GM18870 (cell line): ENCODE data around the gene FGF14.
"Not testable (repeated sequence)": the region's sequence is repeated elsewhere in the genome, so short reads cannot be mapped to it uniquely, and the experiment has no call there.

Source experiments
- ATAC-seq: cut with Tn5 transposase; IDR thresholded peaks from one replicate; pipeline ENCODE4 v1.9.1; 2021; ENCODE audit warnings: moderate library complexity; ENCODE audit not compliant: unreplicated experiment

Gene FGF14

GRCh38 chr13:101880581-101880980 lies 521.3 kb downstream of the FGF14 start:
- peak; percentile 62 for ATAC-seq

- ATAC-seq, result no peak
Observed at GRCh38 chr13:101876951-101877350, 524.9 kb downstream of the FGF14 start.

- ATAC-seq, result no peak
Observed at GRCh38 chr13:101875717-101876393, 526.0 kb downstream of the FGF14 start.

GRCh38 chr13:101875091-101875490 lies 526.8 kb downstream of the FGF14 start:
- ATAC-seq, result no peak

GRCh38 chr13:101869553-101869952 lies 532.3 kb downstream of the FGF14 start:
- peak; percentile 87 for ATAC-seq

- ATAC-seq, result peak; percentile 30
Observed at GRCh38 chr13:101868585-101869469, 533.0 kb downstream of the FGF14 start.

GRCh38 chr13:101866889-101867581 lies 534.8 kb downstream of the FGF14 start:
- no peak for ATAC-seq

- no peak for ATAC-seq
Observed at GRCh38 chr13:101858860-101859259, 543.0 kb downstream of the FGF14 start.

GRCh38 chr13:101846701-101847100 lies 555.1 kb downstream of the FGF14 start:
- no peak for ATAC-seq

GRCh38 chr13:101846249-101846648 lies 555.6 kb downstream of the FGF14 start:
- no peak for ATAC-seq

GRCh38 chr13:101845245-101846020 lies 556.4 kb downstream of the FGF14 start:
- no peak for ATAC-seq

GRCh38 chr13:101841698-101842097 lies 560.1 kb downstream of the FGF14 start:
- ATAC-seq, result no peak

GRCh38 chr13:101838323-101838722 lies 563.5 kb downstream of the FGF14 start:
- ATAC-seq, result no peak

- not testable (repeated sequence) for ATAC-seq
Observed at GRCh38 chr13:101837778-101838177, 564.1 kb downstream of the FGF14 start.

GRCh38 chr13:101837288-101837687 lies 564.6 kb downstream of the FGF14 start:
- ATAC-seq, result no peak

- ATAC-seq, result no peak
Observed at GRCh38 chr13:101835920-101836319, 565.9 kb downstream of the FGF14 start.

GRCh38 chr13:101833671-101834070 lies 568.2 kb downstream of the FGF14 start:
- no peak for ATAC-seq

GRCh38 chr13:101830035-101830434 lies 571.8 kb downstream of the FGF14 start:
- no peak for ATAC-seq

GRCh38 chr13:101829484-101829883 lies 572.4 kb downstream of the FGF14 start:
- ATAC-seq, result no peak

GRCh38 chr13:101828119-101828518 lies 573.7 kb downstream of the FGF14 start:
- no peak for ATAC-seq

GRCh38 chr13:101817898-101818297 lies 584.0 kb downstream of the FGF14 start:
- no peak for ATAC-seq
